Right atrium auricular region (tissue), 2 donors: Measurements from ENCODE around the gene LIPF. TPM values are rescaled to one million over a fixed set of nuclear protein-coding genes. Genes with fewer than 3 reads are reported as not detected.

Experiments
- DNase-seq: peaks from one replicate; pipeline ENCODE4 v3.0.0-alpha.2; 2019; ENCODE audit warnings: low spot score
- H3K27ac ChIP-seq, 2 donors: fragments of 200-600 bp; sonication (generic); 1 replicate in 1 of 2; 2 replicates in 1 of 2; pipeline ENCODE4 v1.5.1; 2016 to 2019
- H3K27me3 ChIP-seq, 2 donors: fragments of 200-600 bp; sonication (generic); one replicate each; pipeline versions ENCODE4 v1.5.1 to v1.6.0; 2017 to 2019
- H3K36me3 ChIP-seq: fragments of 200-600 bp; sonication (generic); one replicate; pipeline ENCODE4 v1.5.1; 2016
- H3K4me1 ChIP-seq, 2 donors: fragments of 200-600 bp; sonication (generic); one replicate each; pipeline versions ENCODE4 v1.5.1 to v1.6.0; 2017 to 2019
- H3K4me3 ChIP-seq, 2 donors: fragments of 200-600 bp; sonication (generic); 1 replicate in 1 of 2; 2 replicates in 1 of 2; pipeline ENCODE4 v1.5.1; 2017 to 2019; ENCODE audit warnings: mild to moderate bottlenecking in 1 of 2, moderate library complexity in 1 of 2
- H3K9me3 ChIP-seq, 2 donors: fragments of 200-600 bp; sonication (generic); one replicate each; pipeline ENCODE4 v1.5.1; 2019
- total RNA-seq, 2 donors: library from RNA; depleted of rRNA; stranded (reverse); fragments of >200 nt; gene quantifications; one replicate each; pipeline ENCODE4 v1.1.0, GENCODE V29; 2016
- TF ChIP-seq, protein P1 (sequence below), 2 donors: fragments of 200-600 bp; sonication (generic); IDR thresholded peaks; one replicate each; pipeline ENCODE4 v1.5.1; 2019; ENCODE audit warnings: antibody characterized with exemption in 2 of 2

Gene LIPF
- total RNA-seq, 2 donors from 2014 or later: not detected

GRCh38 chr10:88651101-88651551, 13.1 kb upstream of the LIPF start:
- TF ChIP-seq, protein P1, sequence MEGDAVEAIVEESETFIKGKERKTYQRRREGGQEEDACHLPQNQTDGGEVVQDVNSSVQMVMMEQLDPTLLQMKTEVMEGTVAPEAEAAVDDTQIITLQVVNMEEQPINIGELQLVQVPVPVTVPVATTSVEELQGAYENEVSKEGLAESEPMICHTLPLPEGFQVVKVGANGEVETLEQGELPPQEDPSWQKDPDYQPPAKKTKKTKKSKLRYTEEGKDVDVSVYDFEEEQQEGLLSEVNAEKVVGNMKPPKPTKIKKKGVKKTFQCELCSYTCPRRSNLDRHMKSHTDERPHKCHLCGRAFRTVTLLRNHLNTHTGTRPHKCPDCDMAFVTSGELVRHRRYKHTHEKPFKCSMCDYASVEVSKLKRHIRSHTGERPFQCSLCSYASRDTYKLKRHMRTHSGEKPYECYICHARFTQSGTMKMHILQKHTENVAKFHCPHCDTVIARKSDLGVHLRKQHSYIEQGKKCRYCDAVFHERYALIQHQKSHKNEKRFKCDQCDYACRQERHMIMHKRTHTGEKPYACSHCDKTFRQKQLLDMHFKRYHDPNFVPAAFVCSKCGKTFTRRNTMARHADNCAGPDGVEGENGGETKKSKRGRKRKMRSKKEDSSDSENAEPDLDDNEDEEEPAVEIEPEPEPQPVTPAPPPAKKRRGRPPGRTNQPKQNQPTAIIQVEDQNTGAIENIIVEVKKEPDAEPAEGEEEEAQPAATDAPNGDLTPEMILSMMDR (IDR thresholded peaks at IDR 0.05): no peak
- Histone ChIP-seq H3K36me3 (no peaks in the 10 kb centered on the region), H3K4me1 (no peaks in the 10 kb centered on the region), H3K9me3 (no peaks in the 10 kb centered on the region), H3K27me3 (no peaks in the 10 kb centered on the region), H3K4me3 (no peak overlapping the region), H3K27ac (no peak overlapping the region)
- DNase-seq: no peak

GRCh38 chr10:88652616-88653015, 11.6 kb upstream of the LIPF start:
- H3K9me3 ChIP-seq: no peaks in the 10 kb centered on the region
- TF ChIP-seq, protein P1 (IDR thresholded peaks at IDR 0.05): no peak
- no peak for DNase-seq
- H3K36me3 ChIP-seq: no peaks in the 10 kb centered on the region
- no peak overlapping the region for H3K27ac ChIP-seq
- H3K4me3 ChIP-seq: no peak overlapping the region
- H3K27me3 ChIP-seq: no peaks in the 10 kb centered on the region
- H3K4me1 ChIP-seq: no peaks in the 10 kb centered on the region

DNA sequence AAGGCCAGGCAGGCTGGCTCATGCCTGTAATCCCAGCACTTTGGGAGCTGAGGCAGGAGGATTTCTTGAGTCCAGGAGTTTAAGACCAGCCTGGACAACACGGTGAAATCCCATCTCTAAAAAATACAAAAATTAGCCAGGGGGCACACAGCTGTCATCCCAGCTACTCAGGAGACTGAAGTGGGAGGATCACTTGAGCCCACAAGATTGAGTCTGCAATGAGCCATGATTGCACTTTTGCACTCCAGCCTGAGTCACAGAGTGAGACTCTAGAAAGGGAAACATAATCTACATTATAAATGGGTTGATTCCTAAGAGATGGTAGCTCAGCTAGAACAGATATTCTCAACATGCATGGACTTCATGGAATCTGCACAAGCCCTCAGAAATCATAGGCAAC, 6.3 kb upstream of the LIPF start:
- H3K9me3 ChIP-seq: no peaks in the 10 kb centered on the region
- TF ChIP-seq, protein P1 (IDR thresholded peaks at IDR 0.05): no peak
- no peak overlapping the region for H3K4me3 ChIP-seq
- no peaks in the 10 kb centered on the region for H3K36me3 ChIP-seq
- no peaks in the 10 kb centered on the region for H3K27me3 ChIP-seq
- no peak overlapping the region for H3K27ac ChIP-seq
- no peak for DNase-seq
- no peaks in the 10 kb centered on the region for H3K4me1 ChIP-seq

DNA sequence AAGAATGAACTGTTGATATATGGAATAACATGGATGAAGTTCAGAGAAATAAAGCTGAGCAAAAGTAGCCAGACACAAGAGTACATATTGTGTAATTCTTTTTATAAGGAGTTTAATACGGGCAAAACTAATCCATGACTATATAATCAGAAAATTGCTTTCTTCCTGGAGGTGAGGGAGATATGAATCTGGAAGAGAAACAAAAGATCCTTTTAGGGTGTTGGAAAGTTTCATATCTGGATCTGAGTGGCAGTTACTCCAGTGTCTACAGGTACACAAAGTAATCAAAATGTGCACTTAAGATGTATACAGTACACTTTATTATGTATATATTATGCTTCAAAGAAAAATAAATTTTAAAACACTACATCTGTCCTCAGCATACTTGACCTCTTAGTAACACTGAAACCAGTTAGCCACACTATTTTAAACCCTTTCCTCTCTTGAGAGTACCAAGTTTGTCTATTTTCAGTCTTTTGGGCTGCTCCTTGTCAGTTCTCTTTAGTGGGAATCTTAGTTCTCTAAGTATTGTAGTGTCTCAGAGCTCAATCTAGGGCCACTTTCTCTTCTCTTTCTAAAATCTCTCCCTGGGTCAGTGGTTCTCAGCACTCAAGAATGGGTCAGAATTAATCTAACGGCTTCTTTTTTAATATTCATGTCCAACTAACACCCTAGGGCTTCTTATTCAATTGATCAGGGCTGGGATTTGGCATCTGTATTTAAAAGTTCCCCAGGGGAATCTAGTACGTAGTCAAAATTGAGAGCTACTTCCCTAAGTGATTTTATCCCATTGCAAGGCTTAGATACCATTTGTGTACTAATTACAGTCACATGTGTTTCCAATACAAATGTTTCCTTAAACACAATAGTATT, 4.3 kb upstream of the LIPF start:
- no peak overlapping the region for H3K4me3 ChIP-seq
- TF ChIP-seq, protein P1 (IDR thresholded peaks at IDR 0.05): no peak
- no peaks in the 10 kb centered on the region for H3K9me3 ChIP-seq
- H3K36me3 ChIP-seq: no peaks in the 10 kb centered on the region
- no peak overlapping the region for H3K27ac ChIP-seq
- H3K27me3 ChIP-seq: no peaks in the 10 kb centered on the region
- no peaks in the 10 kb centered on the region for H3K4me1 ChIP-seq
- DNase-seq: no peak

DNA sequence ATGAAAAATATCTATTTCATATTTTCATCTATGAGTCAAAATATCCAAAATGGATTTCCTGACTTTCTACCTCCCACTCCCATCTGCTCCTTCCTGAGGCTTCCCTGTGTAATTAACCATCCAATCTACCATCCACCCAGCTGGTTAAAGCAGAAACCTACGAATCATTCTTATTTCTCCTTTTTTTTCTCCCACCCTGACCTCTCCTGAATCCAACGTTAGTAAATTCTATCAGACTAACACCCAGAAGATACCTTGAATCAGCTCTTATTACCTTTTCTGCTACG, 3.7 kb upstream of the LIPF start:
- DNase-seq: no peak
- Histone ChIP-seq H3K4me3 (no peak overlapping the region), H3K36me3 (no peaks in the 10 kb centered on the region), H3K4me1 (no peaks in the 10 kb centered on the region), H3K27ac (no peak overlapping the region), H3K27me3 (no peaks in the 10 kb centered on the region), H3K9me3 (no peaks in the 10 kb centered on the region)
- TF ChIP-seq, protein P1 (IDR thresholded peaks at IDR 0.05): no peak

GRCh38 chr10:88661018-88661417, 3.2 kb upstream of the LIPF start:
- Histone ChIP-seq H3K36me3 (no peaks in the 10 kb centered on the region), H3K9me3 (no peaks in the 10 kb centered on the region), H3K27ac (no peak overlapping the region), H3K4me3 (no peak overlapping the region), H3K4me1 (no peaks in the 10 kb centered on the region), H3K27me3 (no peaks in the 10 kb centered on the region)
- TF ChIP-seq, protein P1 (IDR thresholded peaks at IDR 0.05): no peak
- no peak for DNase-seq
